HUES6 (cell line): ENCODE results near the gene DDX21.
"Not testable (repeated sequence)": the region's sequence is repeated elsewhere in the genome, so short reads cannot be mapped to it uniquely, and the experiment has no call there.

Experiments
- H3K27ac ChIP-seq: 2 replicates; pipeline ENCODE4 v1.7.0; 2013; ENCODE audit warnings: low read depth, mild to moderate bottlenecking, low read length, inconsistent platforms
- H3K27me3 ChIP-seq: 2 replicates; pipeline ENCODE4 v1.6.1; 2013; ENCODE audit warnings: low read length; ENCODE audit not compliant: control insufficient read depth, insufficient read depth
- H3K36me3 ChIP-seq: 2 replicates; pipeline ENCODE4 v1.6.1; 2013; ENCODE audit warnings: low read length; ENCODE audit not compliant: control insufficient read depth, insufficient read depth
- H3K4me1 ChIP-seq: 2 replicates; pipeline ENCODE4 v1.6.1; 2013; ENCODE audit warnings: low read length; ENCODE audit not compliant: control insufficient read depth, insufficient read depth
- H3K4me3 ChIP-seq: 2 replicates; pipeline ENCODE4 v1.5.1; 2013; ENCODE audit warnings: low read depth, low read length
- H3K9ac ChIP-seq: one replicate; pipeline ENCODE4 v1.6.1; 2013; ENCODE audit warnings: mild to moderate bottlenecking, low read length
- H3K9me3 ChIP-seq: 2 replicates; pipeline ENCODE4 v1.6.1; 2013; ENCODE audit warnings: low read depth, low read length; ENCODE audit not compliant: control insufficient read depth, insufficient read depth

Gene DDX21

GRCh38 chr10:68955355-68955831, 577 bp upstream of the DDX21 start:
- Histone ChIP-seq H3K4me1 (no peaks in the 10 kb centered on the region), H3K9ac (peak overlapping the region; percentile 93), H3K27me3 (no peaks in the 10 kb centered on the region), H3K27ac (peak overlapping the region; percentile 71), H3K9me3 (no peaks in the 10 kb centered on the region), H3K4me3 (peak overlapping the region; percentile 79), H3K36me3 (peaks cover 21% of the 10 kb centered on the region)

- H3K27ac ChIP-seq: peak overlapping the region; percentile 71; the same call in 1 of the 2 replicates
These were observed 1.3 kb downstream of the DDX21 start for GRCh38 chr10:68957284-68957615.

GRCh38 chr10:68957654-68958053, 1.7 kb downstream of the DDX21 start:
- Histone ChIP-seq H3K4me3 (peak overlapping the region; percentile 79), H3K9me3 (no peaks in the 10 kb centered on the region), H3K4me1 (no peaks in the 10 kb centered on the region), H3K36me3 (peaks cover 42% of the 10 kb centered on the region), H3K9ac (peak overlapping the region; percentile 93), H3K27ac (peak overlapping the region; percentile 71; the same call in 1 of the 2 replicates), H3K27me3 (no peaks in the 10 kb centered on the region)

More at GRCh38 chr10:68957284-68957615, 1.3 kb downstream of the DDX21 start:
- Histone ChIP-seq H3K4me1 (no peaks in the 10 kb centered on the region), H3K9me3 (no peaks in the 10 kb centered on the region), H3K4me3 (peak overlapping the region; percentile 79), H3K27me3 (no peaks in the 10 kb centered on the region), H3K36me3 (peaks cover 38% of the 10 kb centered on the region), H3K9ac (peak overlapping the region; percentile 93)

- no peaks in the 10 kb centered on the region for H3K9me3 ChIP-seq
- H3K4me1 ChIP-seq: no peaks in the 10 kb centered on the region
- no peaks in the 10 kb centered on the region for H3K27me3 ChIP-seq
- no peak overlapping the region for H3K9ac ChIP-seq
- H3K4me3 ChIP-seq: no peak overlapping the region
- no peak overlapping the region for H3K27ac ChIP-seq
- peaks cover 65% of the 10 kb centered on the region for H3K36me3 ChIP-seq
These were observed 3.9 kb downstream of the DDX21 start for GRCh38 chr10:68959695-68960527.

- Histone ChIP-seq H3K36me3 (peaks cover 94% of the 10 kb centered on the region), H3K4me1 (no peaks in the 10 kb centered on the region), H3K4me3 (no peak overlapping the region), H3K27me3 (no peaks in the 10 kb centered on the region), H3K9me3 (no peaks in the 10 kb centered on the region), H3K27ac (no peak overlapping the region), H3K9ac (no peak overlapping the region)
These were observed 7.2 kb downstream of the DDX21 start for GRCh38 chr10:68963151-68963550.

GRCh38 chr10:68973975-68974374, 18.0 kb downstream of the DDX21 start:
- H3K4me1 ChIP-seq: no peaks in the 10 kb centered on the region
- H3K36me3 ChIP-seq: peaks cover 99% of the 10 kb centered on the region
- H3K27me3 ChIP-seq: no peaks in the 10 kb centered on the region
- no peak overlapping the region for H3K4me3 ChIP-seq
- no peak overlapping the region for H3K27ac ChIP-seq
- no peak overlapping the region for H3K9ac ChIP-seq
- H3K9me3 ChIP-seq: no peaks in the 10 kb centered on the region

- peaks cover 98% of the 10 kb centered on the region for H3K36me3 ChIP-seq
- H3K4me1 ChIP-seq, H3K4me3 ChIP-seq, H3K9ac ChIP-seq, H3K9me3 ChIP-seq, H3K27me3 ChIP-seq, H3K27ac ChIP-seq: not testable (repeated sequence)
These were observed 20.0 kb downstream of the DDX21 start for GRCh38 chr10:68975936-68976473.

- H3K27me3 ChIP-seq, H3K27ac ChIP-seq, H3K4me3 ChIP-seq, H3K9me3 ChIP-seq, H3K4me1 ChIP-seq, H3K9ac ChIP-seq: not testable (repeated sequence)
- H3K36me3 ChIP-seq: peaks cover 98% of the 10 kb centered on the region
These were observed 23.8 kb downstream of the DDX21 start for GRCh38 chr10:68979738-68980137.

GRCh38 chr10:68981074-68981473, 25.1 kb downstream of the DDX21 start:
- H3K36me3 ChIP-seq: peaks cover 92% of the 10 kb centered on the region
- no peaks in the 10 kb centered on the region for H3K9me3 ChIP-seq
- no peaks in the 10 kb centered on the region for H3K27me3 ChIP-seq
- H3K27ac ChIP-seq: no peak overlapping the region
- H3K4me3 ChIP-seq: no peak overlapping the region
- no peak overlapping the region for H3K9ac ChIP-seq
- H3K4me1 ChIP-seq: no peaks in the 10 kb centered on the region

GRCh38 chr10:68982389-68982788, 26.4 kb downstream of the DDX21 start:
- H3K4me1 ChIP-seq: no peaks in the 10 kb centered on the region
- H3K4me3 ChIP-seq: no peak overlapping the region
- H3K27ac ChIP-seq: no peak overlapping the region
- H3K36me3 ChIP-seq: peaks cover 80% of the 10 kb centered on the region
- H3K9me3 ChIP-seq: no peaks in the 10 kb centered on the region
- H3K27me3 ChIP-seq: no peaks in the 10 kb centered on the region
- no peak overlapping the region for H3K9ac ChIP-seq

- Histone ChIP-seq H3K9me3 (no peaks in the 10 kb centered on the region), H3K36me3 (peaks cover 28% of the 10 kb centered on the region), H3K27ac (no peak overlapping the region), H3K27me3 (no peaks in the 10 kb centered on the region), H3K9ac (no peak overlapping the region), H3K4me1 (peaks cover 3% of the 10 kb centered on the region; the same call in 1 of the 2 replicates), H3K4me3 (no peak overlapping the region)
These were observed 31.6 kb downstream of the DDX21 start for GRCh38 chr10:68987611-68988010.
